Ovary (tissue), 9 donors: ENCODE results near the gene FH. TPM values are rescaled to one million over a fixed set of nuclear protein-coding genes. Genes with fewer than 3 reads are reported as not detected.

ENCODE experiments used
- DNase-seq, 5 donors: peaks; one replicate each; pipeline ENCODE4 v3.0.0-alpha.2; 2019 to 2020
- H3K27ac ChIP-seq, 2 donors: fragments of 200-600 bp; one replicate each; pipeline versions ENCODE4 v1.5.1 to v1.8.0; 2019 to 2022
- H3K27me3 ChIP-seq: fragments of 200-600 bp; one replicate; pipeline ENCODE4 v1.8.0; 2022
- H3K36me3 ChIP-seq: fragments of 200-600 bp; sonication (generic); one replicate; pipeline ENCODE4 v1.5.1; 2019
- H3K4me1 ChIP-seq: one replicate; pipeline ENCODE4 v1.8.1; 2013; ENCODE audit warnings: mild to moderate bottlenecking, moderate library complexity; ENCODE audit not compliant: insufficient read depth
- H3K4me3 ChIP-seq: fragments of 200-600 bp; sonication (generic); one replicate; pipeline ENCODE4 v1.5.1; 2017
- H3K9me3 ChIP-seq, 2 donors: fragments of 200-600 bp in 1 of 2; sonication (generic) in 1 of 2; one replicate each; pipeline versions ENCODE4 v1.5.1 to v1.8.1; 2013 to 2019; ENCODE audit warnings: mild to moderate bottlenecking in 1 of 2, moderate library complexity in 1 of 2
- EP300 ChIP-seq: sonication (generic); formaldehyde crosslinking; IDR thresholded peaks from one replicate; pipeline ENCODE4 v1.6.1; 2017; ENCODE audit warnings: antibody characterized with exemption
- POLR2A ChIP-seq: fragments of 450-650 bp; IDR thresholded peaks from one replicate; pipeline ENCODE4 v1.6.1; 2017; ENCODE audit warnings: antibody characterized with exemption, mild to moderate bottlenecking, moderate library complexity
- WGBS, 3 donors: extraction: QIAGEN DNeasy Blood & Tissue Kit in 1 of 3; methylation state at CpG; one replicate each; pipeline versions ENCODE4 v1.1.5 to v1.1.7; 2013 to 2017; 5-methylcytosine and 5-hydroxymethylcytosine counted together
- intact Hi-C, 4 donors: fragments of 100-400 bp; cut with DNase I; formaldehyde crosslinking; loops; one replicate each; pipeline versions ENCODE4 v1.11.0 to v1.15.1; 2022 to 2023
- polyA plus RNA-seq, 2 donors: library from polyadenylated mRNA; stranded (reverse); fragments of 200-250 nt in 1 of 2; fragments of 350-450 nt in 1 of 2; fragmentation: Illumina TruSeq in 1 of 2; extraction: RNeasy Lipid Tissue Mini Kit (QIAGEN cat#74804) in 1 of 2; gene quantifications; one replicate each; pipeline ENCODE4 v1.2.3, GENCODE V29; 2013 to 2014
- total RNA-seq, 7 donors: library from RNA; depleted of rRNA in 2 of 7; stranded (reverse); fragments of >200 nt in 2 of 7; fragmentation: NEBNext Ultra II Directional in 3 of 7; extraction: Animal tissue kit (Norgen Biotek cat#: 25700) in 3 of 7; gene quantifications; one replicate each; pipeline versions ENCODE4 v1.1.0 to v1.2.4, GENCODE V29; 2016 to 2023
- TF ChIP-seq, protein P1 (sequence below), 3 donors: fragments of 450-650 bp in 2 of 3; fragments of 200-600 bp in 1 of 3; IDR thresholded peaks; one replicate each; pipeline versions ENCODE4 v1.5.1 to v1.8.0; 2016 to 2022; ENCODE audit warnings: antibody characterized with exemption in 3 of 3, mild to moderate bottlenecking in 1 of 3
- donor health status: DM: no; HTN: no; CAD: no; lungs with moderate emphysema.
- donor health status: DM: no; HTN: no; CAD: no.
- donor health status: Bipolar disorder and iron deficiency.
- donor health status: DM: yes; HTN: yes; CAD: no.
- donor health status: DM: no; HTN: no; CAD: no.
- donor health status: DM: yes; HTN: yes; CAD: no.

FH gene
- total and polyA plus RNA-seq, 9 donors: 19.2 to 64.4 (median 40.5) TPM

DNA sequence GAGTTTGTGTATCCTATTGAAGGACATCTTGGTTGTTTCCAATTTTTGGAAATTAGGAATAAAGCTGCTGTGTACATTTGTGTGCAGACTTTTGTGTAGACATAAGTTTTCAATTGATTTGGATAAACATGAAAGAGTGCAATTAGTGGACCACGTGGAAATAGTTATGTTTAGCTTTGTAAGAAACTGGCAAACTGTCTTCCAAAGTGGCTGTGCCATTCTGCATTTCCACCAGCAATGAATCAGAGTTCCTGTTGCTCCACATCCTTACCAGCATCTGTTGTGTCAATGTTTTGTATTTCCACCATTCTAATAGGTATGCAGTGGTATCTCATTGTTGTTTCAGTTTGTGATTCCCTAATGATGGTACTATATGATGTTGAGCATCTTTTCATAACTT, 46.5 kb downstream of the FH start:
- intact Hi-C loops: no loop called here
- H3K36me3 ChIP-seq: no peaks in the 10 kb centered on the region
- H3K27ac ChIP-seq: no peak overlapping the region
- no peaks in the 10 kb centered on the region for H3K9me3 ChIP-seq
- H3K4me3 ChIP-seq: no peak overlapping the region
- H3K27me3 ChIP-seq: no peaks in the 10 kb centered on the region
- no peaks in the 10 kb centered on the region for H3K4me1 ChIP-seq
- no peak for DNase-seq
- TF ChIP-seq POLR2A: no peak
- TF ChIP-seq EP300: no peak
- TF ChIP-seq, protein P1, sequence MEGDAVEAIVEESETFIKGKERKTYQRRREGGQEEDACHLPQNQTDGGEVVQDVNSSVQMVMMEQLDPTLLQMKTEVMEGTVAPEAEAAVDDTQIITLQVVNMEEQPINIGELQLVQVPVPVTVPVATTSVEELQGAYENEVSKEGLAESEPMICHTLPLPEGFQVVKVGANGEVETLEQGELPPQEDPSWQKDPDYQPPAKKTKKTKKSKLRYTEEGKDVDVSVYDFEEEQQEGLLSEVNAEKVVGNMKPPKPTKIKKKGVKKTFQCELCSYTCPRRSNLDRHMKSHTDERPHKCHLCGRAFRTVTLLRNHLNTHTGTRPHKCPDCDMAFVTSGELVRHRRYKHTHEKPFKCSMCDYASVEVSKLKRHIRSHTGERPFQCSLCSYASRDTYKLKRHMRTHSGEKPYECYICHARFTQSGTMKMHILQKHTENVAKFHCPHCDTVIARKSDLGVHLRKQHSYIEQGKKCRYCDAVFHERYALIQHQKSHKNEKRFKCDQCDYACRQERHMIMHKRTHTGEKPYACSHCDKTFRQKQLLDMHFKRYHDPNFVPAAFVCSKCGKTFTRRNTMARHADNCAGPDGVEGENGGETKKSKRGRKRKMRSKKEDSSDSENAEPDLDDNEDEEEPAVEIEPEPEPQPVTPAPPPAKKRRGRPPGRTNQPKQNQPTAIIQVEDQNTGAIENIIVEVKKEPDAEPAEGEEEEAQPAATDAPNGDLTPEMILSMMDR (IDR thresholded peaks at IDR 0.05): no peak
- WGBS, 3 donors: 51 to 66% (median 52%) methylated on average over 1 of the region's 1 CpG

DNA sequence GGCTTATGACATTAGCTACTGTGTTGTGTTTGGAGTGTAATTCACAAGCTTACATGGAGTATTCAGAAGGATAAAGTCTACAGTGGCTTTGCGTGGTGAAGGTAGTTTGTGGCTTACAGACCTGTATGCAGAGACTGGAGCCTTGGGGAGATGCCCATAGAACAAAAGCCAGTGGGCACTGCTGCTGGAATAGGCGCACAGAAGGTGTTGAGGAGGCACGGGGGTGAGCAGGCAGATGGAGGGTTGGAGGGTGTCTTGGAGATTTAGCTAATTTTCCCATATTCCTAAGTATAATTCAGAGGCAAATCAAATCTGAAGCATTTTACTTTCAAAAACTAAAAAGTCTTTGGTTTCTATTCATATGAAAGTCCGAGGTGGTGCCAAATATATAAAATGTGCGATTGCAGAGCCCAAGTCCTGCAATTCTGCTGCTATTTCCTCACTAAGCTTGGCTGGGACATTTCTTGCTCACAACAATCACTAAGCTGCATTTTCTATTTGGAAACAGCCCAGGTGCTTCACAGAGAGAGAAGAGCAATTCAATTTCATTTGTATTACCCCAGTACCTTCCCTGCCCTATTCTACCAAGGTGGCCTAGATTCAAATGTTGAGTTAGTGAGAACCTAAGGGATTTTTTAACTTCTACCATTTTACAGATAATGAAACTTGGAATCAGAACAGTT, 48.5 kb downstream of the FH start:
- Histone ChIP-seq H3K4me1 (no peaks in the 10 kb centered on the region), H3K27me3 (no peaks in the 10 kb centered on the region), H3K4me3 (no peak overlapping the region), H3K9me3 (no peaks in the 10 kb centered on the region), H3K36me3 (no peaks in the 10 kb centered on the region), H3K27ac (no peak overlapping the region)
- no peak for DNase-seq
- TF ChIP-seq EP300: no peak
- TF ChIP-seq POLR2A: no peak
- TF ChIP-seq, protein P1 (IDR thresholded peaks at IDR 0.05): no peak
- intact Hi-C loops: no loop called here
- 83 to 90% (median 87%) methylated on average over 5 of the region's 5 CpGs for WGBS, 3 donors

DNA sequence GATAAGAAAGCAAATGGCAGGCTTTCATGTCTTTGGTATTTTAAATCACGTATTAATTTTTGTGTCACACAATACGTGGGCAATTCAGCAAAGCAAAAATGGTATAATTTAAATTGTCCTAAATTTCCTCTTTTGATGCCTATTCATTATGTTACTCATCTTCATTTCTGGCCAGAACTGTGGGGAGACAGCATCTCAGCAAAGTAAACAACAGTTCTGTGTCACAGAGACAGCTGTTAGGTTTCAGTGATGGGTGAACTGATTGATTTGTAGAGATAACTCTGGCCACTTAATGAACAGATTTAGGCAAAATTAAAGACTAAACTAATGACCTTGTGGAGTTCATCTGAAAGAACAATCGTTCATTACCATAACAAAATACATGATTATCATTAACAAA, 49.2 kb downstream of the FH start:
- Histone ChIP-seq H3K4me1 (no peaks in the 10 kb centered on the region), H3K27ac (no peak overlapping the region), H3K36me3 (no peaks in the 10 kb centered on the region), H3K4me3 (no peak overlapping the region), H3K9me3 (no peaks in the 10 kb centered on the region), H3K27me3 (no peaks in the 10 kb centered on the region)
- TF ChIP-seq, protein P1 (IDR thresholded peaks at IDR 0.05): no peak
- TF ChIP-seq POLR2A (no peak), EP300 (no peak)
- intact Hi-C loops: no loop called here
- 73 to 74% (median 73%) methylated on average over 3 of the region's 3 CpGs for WGBS, 3 donors
- no peak for DNase-seq

DNA sequence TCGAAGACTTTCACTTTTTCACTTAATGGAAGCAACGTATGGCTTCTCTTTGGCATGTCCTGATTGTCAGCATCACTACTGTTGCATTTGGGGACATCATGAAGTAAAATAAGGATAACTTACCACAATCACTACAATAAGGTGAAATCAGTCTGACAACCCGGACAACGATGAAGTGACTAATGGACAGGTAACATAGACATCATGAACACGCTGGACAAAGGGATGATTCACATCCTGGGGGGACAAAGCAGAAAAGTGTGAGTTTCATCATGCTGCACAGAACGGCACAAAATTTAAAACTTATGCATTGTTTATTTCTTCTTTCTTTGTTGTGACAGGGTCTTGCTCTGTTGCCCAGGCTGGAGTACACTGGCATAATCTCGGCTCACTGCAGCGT, 53.9 kb downstream of the FH start:
- Histone ChIP-seq H3K27ac (no peak overlapping the region), H3K4me1 (no peaks in the 10 kb centered on the region), H3K36me3 (no peaks in the 10 kb centered on the region), H3K4me3 (no peak overlapping the region), H3K9me3 (no peaks in the 10 kb centered on the region), H3K27me3 (no peaks in the 10 kb centered on the region)
- no peak for DNase-seq
- WGBS, 3 donors: 90 to 92% (median 92%) methylated on average over 8 of the region's 8 CpGs
- TF ChIP-seq EP300 (no peak), POLR2A (no peak)
- TF ChIP-seq, protein P1 (IDR thresholded peaks at IDR 0.05): no peak
- intact Hi-C loops: no loop called here
